Right lobe of liver (tissue), 4 donors: Measurements from ENCODE around the gene EYA2.

Experiments used
- CTCF ChIP-seq, 4 donors: fragments of 200-600 bp in 3 of 4; fragments of 450-650 bp in 1 of 4; IDR thresholded peaks; one replicate each; pipeline versions ENCODE4 v1.5.1 to v1.8.0; 2016 to 2022; ENCODE audit warnings: antibody characterized with exemption in 4 of 4, mild to moderate bottlenecking in 2 of 4
- POLR2A ChIP-seq: fragments of 450-650 bp; IDR thresholded peaks from one replicate; pipeline ENCODE4 v1.6.1; 2017; ENCODE audit warnings: antibody characterized with exemption, mild to moderate bottlenecking
- donor health status: DM: no; HTN: no; CAD: no.
- donor health status: DM: no; HTN: no; CAD: no.
- donor health status: DM: no; HTN: yes; CAD: no.

DNA sequence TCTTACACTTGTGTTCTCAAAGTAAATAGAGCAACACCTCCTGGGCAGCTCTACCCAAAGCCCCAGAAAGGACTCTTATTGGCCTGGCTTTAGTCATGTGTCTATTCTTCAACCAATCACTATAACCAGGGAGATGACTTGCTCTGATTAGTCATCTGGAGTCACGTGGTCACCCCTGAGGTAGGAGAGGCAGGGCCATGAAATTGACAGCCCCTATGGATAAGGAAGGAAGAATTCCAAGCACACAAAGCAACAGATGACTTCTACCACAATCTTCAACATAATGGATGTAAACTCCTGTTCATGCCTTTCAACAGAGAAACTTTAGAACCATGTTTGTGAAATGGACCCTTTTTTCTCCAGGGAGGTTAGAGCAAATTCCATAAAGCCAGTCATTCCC, 24.6 kb upstream of the EYA2 start:
- TF ChIP-seq POLR2A (no peak), CTCF (IDR thresholded peaks at IDR 0.05) (no peak)
